Upper lobe of left lung (tissue), 6 donors: Measurements from ENCODE around the gene KLHL12. TPM values are rescaled to one million over a fixed set of nuclear protein-coding genes. Genes with fewer than 3 reads are reported as not detected.
A peak's percentile ranks its signal among the peaks of the same experiment; 100 is the strongest.

Source experiments
- ATAC-seq, 2 donors: fragments of 200-7000 bp; cut with Tn5 transposase; one replicate each; pipeline ENCODE4 v1.9.1; 2022; ENCODE audit warnings: mild to moderate bottlenecking in 2 of 2, moderate library complexity in 2 of 2; ENCODE audit not compliant: low FRiP score in 2 of 2
- DNase-seq, 2 donors: peaks; one replicate each; pipeline ENCODE4 v3.0.0-alpha.2; 2019 to 2020
- H3K27ac ChIP-seq, 4 donors: fragments of 200-600 bp; sonication (generic); one replicate each; pipeline ENCODE4 v1.5.1; 2016 to 2019
- H3K27me3 ChIP-seq, 4 donors: fragments of 200-600 bp; sonication (generic); one replicate each; pipeline ENCODE4 v1.5.1; 2017 to 2019
- H3K36me3 ChIP-seq, 4 donors: fragments of 200-600 bp; sonication (generic); one replicate each; pipeline ENCODE4 v1.5.1; 2016 to 2019
- H3K4me1 ChIP-seq, 4 donors: fragments of 200-600 bp; sonication (generic); one replicate each; pipeline ENCODE4 v1.5.1; 2018 to 2019
- H3K4me3 ChIP-seq, 4 donors: fragments of 200-600 bp; sonication (generic); one replicate each; pipeline ENCODE4 v1.5.1; 2017 to 2019; ENCODE audit warnings: mild to moderate bottlenecking in 2 of 4, moderate library complexity in 1 of 4
- H3K9me3 ChIP-seq, 4 donors: fragments of 200-600 bp; sonication (generic); one replicate each; pipeline ENCODE4 v1.5.1; 2018 to 2019
- EP300 ChIP-seq, 4 donors: sonication (generic); formaldehyde crosslinking; IDR thresholded peaks; one replicate each; pipeline ENCODE4 v1.5.1; 2017; ENCODE audit warnings: antibody characterized with exemption in 4 of 4, control low read depth in 2 of 4
- POLR2A ChIP-seq, 4 donors: fragments of 450-650 bp; IDR thresholded peaks; one replicate each; pipeline ENCODE4 v1.5.1; 2016 to 2017; ENCODE audit warnings: antibody characterized with exemption in 4 of 4, mild to moderate bottlenecking in 2 of 4
- POLR2AphosphoS5 ChIP-seq, 2 donors: sonication (generic); formaldehyde crosslinking; IDR thresholded peaks; one replicate each; pipeline ENCODE4 v1.5.1; 2017; ENCODE audit warnings: antibody characterized with exemption in 2 of 2
- WGBS, 2 donors: methylation state at CpG; one replicate each; pipeline ENCODE4 v1.1.5; 2017 to 2018; 5-methylcytosine and 5-hydroxymethylcytosine counted together
- total RNA-seq, 6 donors: library from RNA; depleted of rRNA in 4 of 6; stranded (reverse); fragments of >200 nt in 4 of 6; gene quantifications; one replicate each; pipeline versions ENCODE4 v1.1.0 to v1.2.1, GENCODE V29; 2016 to 2021
- TF ChIP-seq, protein P1 (sequence below), 6 experiments: fragments of 450-650 bp in 4 of 6; fragments of 200-600 bp in 2 of 6; sonication (generic) in 2 of 6; IDR thresholded peaks; one replicate each; pipeline ENCODE4 v1.5.1; 2016 to 2019; ENCODE audit warnings: antibody characterized with exemption in 6 of 6
- donor health status: DM: no; HTN: no; CAD: no; lungs with moderate emphysema.
- donor health status: DM: no; HTN: yes; CAD: no; lungs with severe emphysema.

The KLHL12 gene
- total RNA-seq, 6 donors from 2014 or later = 12.0 to 25.1 (median 19.9) TPM

DNA sequence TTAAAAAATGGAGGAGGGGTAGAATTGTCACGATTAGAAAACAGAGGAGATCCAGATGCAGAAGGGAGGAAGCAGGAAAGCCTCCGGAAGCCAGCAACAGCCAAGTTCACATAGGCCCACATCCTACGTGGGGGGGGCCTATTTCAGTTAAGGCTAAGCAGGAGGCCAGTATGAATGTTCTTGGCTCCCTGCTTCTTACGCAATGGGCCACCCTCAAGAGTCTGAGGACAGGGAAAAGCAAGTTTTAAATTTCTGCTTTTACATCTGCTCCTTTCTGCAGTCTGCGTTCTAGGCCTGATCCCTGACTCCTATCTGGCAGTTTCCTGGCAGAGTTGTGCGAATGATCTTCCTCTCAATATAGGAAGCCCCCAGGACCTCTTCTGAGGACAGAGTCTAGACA, 68.7 kb downstream of the KLHL12 start:
- H3K36me3 ChIP-seq = no peaks in the 10 kb centered on the region
- H3K9me3 ChIP-seq = no peaks in the 10 kb centered on the region
- no peaks in the 10 kb centered on the region for H3K27me3 ChIP-seq
- ATAC-seq = peak in 1 of 2 donors; percentile 48
- H3K27ac ChIP-seq = peak overlapping the region in 3 of 4 donors; percentile 21 to 71 (median 50)
- H3K4me3 ChIP-seq = no peak overlapping the region
- WGBS, 2 donors = 26 to 32% methylated on average over 6 of the region's 6 CpGs
- peak in 1 of 2 donors; percentile 75 for DNase-seq
- peak in 1 of 2 donors; percentile 15 for TF ChIP-seq POLR2AphosphoS5 (IDR thresholded peaks at IDR 0.05)
- TF ChIP-seq, protein P1, sequence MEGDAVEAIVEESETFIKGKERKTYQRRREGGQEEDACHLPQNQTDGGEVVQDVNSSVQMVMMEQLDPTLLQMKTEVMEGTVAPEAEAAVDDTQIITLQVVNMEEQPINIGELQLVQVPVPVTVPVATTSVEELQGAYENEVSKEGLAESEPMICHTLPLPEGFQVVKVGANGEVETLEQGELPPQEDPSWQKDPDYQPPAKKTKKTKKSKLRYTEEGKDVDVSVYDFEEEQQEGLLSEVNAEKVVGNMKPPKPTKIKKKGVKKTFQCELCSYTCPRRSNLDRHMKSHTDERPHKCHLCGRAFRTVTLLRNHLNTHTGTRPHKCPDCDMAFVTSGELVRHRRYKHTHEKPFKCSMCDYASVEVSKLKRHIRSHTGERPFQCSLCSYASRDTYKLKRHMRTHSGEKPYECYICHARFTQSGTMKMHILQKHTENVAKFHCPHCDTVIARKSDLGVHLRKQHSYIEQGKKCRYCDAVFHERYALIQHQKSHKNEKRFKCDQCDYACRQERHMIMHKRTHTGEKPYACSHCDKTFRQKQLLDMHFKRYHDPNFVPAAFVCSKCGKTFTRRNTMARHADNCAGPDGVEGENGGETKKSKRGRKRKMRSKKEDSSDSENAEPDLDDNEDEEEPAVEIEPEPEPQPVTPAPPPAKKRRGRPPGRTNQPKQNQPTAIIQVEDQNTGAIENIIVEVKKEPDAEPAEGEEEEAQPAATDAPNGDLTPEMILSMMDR (IDR thresholded peaks at IDR 0.05) = no peak
- peaks cover 10 to 27% (median 19%) of the 10 kb centered on the region in 4 donors for H3K4me1 ChIP-seq

DNA sequence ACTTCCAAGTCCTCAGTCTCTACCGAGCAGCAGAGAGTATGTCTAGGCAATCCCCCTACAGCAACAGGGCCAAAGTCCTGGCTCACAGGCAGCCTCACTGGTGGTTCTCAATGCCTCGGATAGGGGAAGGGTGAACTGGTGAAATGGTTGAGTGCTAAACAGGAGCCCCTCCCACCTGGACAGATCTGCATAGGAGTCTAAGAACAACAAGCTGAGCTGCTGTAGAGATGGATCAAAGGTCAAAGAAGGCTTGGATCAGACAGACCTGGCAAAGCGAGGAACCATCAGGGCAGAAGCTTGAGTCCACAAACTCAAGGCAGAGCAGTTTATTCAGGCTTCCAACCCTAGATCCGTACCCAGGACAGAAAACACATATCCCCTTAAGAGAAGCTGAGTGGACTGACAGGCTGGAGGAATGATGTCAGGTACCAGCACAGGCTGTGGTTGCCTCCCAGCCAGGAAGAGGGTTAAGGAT, 69.9 kb downstream of the KLHL12 start:
- no peaks in the 10 kb centered on the region for H3K9me3 ChIP-seq
- TF ChIP-seq, protein P1 (IDR thresholded peaks at IDR 0.05) = no peak
- TF ChIP-seq POLR2A (IDR thresholded peaks at IDR 0.05) = no peak
- no peak for TF ChIP-seq POLR2AphosphoS5 (IDR thresholded peaks at IDR 0.05)
- no peak for TF ChIP-seq EP300 (IDR thresholded peaks at IDR 0.05)
- peaks cover 10 to 25% (median 19%) of the 10 kb centered on the region in 4 donors for H3K4me1 ChIP-seq
- no peak for ATAC-seq
- no peak overlapping the region for H3K4me3 ChIP-seq
- H3K36me3 ChIP-seq = no peaks in the 10 kb centered on the region
- DNase-seq = no peak
- H3K27ac ChIP-seq = peak overlapping the region in 1 of 4 donors; percentile 50
- H3K27me3 ChIP-seq = no peaks in the 10 kb centered on the region
- 63 to 76% methylated on average over 4 of the region's 4 CpGs for WGBS, 2 donors

DNA sequence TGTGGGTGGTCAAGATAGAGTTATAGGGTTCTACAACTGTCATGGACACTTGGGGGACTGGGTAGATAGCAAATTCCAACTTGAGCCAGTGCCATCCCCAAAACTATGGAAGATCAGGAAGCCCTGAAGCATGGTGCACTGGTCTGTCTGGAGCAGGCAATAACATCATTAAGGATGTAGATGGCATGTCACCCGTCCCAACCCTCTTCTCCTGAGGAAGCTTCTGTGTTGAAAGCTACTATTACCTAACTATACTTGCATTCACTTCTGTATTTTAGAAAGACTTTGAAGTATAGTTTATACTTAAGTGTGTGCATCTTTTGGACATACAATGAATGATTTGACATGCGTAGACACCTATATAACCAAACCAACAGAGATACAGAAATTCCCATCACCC, 71.0 kb downstream of the KLHL12 start:
- Histone ChIP-seq H3K4me3 (no peak overlapping the region), H3K27me3 (no peaks in the 10 kb centered on the region), H3K27ac (no peak overlapping the region), H3K36me3 (no peaks in the 10 kb centered on the region), H3K4me1 (peaks cover 10 to 17% (median 14%) of the 10 kb centered on the region in 4 donors), H3K9me3 (no peaks in the 10 kb centered on the region)
- DNase-seq (no peak), ATAC-seq (no peak)
- 91 to 92% methylated on average over 2 of the region's 2 CpGs for WGBS, 2 donors
- TF ChIP-seq EP300 (IDR thresholded peaks at IDR 0.05) (no peak), POLR2AphosphoS5 (IDR thresholded peaks at IDR 0.05) (no peak), POLR2A (IDR thresholded peaks at IDR 0.05) (no peak)
- TF ChIP-seq, protein P1 (IDR thresholded peaks at IDR 0.05) = no peak

DNA sequence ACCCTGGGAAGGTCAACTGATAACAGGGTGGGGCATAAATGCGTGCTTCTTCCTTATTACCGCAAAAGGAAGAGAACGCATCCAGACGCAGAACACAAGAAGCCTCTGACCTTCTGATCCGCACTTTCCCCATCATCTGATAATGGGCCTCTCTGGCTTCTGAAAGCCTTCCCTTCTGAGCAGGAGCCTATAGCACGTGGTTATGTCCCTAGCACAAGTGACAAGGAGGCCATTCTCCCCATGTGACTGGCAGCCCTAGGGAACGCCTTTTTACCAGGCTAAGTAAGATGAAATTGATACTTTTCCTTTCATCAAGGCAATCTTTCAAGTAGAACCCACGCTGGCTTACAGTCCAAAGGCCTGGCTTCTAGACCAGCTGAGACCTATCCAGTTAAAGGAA, 72.2 kb downstream of the KLHL12 start:
- no peaks in the 10 kb centered on the region for H3K9me3 ChIP-seq
- no peak for ATAC-seq
- no peak for TF ChIP-seq POLR2A (IDR thresholded peaks at IDR 0.05)
- TF ChIP-seq, protein P1 (IDR thresholded peaks at IDR 0.05) = no peak
- TF ChIP-seq POLR2AphosphoS5 (IDR thresholded peaks at IDR 0.05) = no peak
- TF ChIP-seq EP300 (IDR thresholded peaks at IDR 0.05) = no peak
- no peak overlapping the region for H3K27ac ChIP-seq
- H3K4me1 ChIP-seq = peaks cover 6 to 12% (median 8%) of the 10 kb centered on the region in 4 donors
- WGBS, 2 donors = 92 to 93% methylated on average over 8 of the region's 8 CpGs
- no peaks in the 10 kb centered on the region for H3K27me3 ChIP-seq
- no peak overlapping the region for H3K4me3 ChIP-seq
- DNase-seq = no peak
- no peaks in the 10 kb centered on the region for H3K36me3 ChIP-seq
